Stromal cell of bone marrow (primary cell): ENCODE results near the gene KCND2.

ENCODE experiments used
- DNase-seq: peaks from one replicate; pipeline ENCODE4 v3.0.0-alpha.2; 2012; ENCODE audit warnings: low read depth

The KCND2 gene

DNA sequence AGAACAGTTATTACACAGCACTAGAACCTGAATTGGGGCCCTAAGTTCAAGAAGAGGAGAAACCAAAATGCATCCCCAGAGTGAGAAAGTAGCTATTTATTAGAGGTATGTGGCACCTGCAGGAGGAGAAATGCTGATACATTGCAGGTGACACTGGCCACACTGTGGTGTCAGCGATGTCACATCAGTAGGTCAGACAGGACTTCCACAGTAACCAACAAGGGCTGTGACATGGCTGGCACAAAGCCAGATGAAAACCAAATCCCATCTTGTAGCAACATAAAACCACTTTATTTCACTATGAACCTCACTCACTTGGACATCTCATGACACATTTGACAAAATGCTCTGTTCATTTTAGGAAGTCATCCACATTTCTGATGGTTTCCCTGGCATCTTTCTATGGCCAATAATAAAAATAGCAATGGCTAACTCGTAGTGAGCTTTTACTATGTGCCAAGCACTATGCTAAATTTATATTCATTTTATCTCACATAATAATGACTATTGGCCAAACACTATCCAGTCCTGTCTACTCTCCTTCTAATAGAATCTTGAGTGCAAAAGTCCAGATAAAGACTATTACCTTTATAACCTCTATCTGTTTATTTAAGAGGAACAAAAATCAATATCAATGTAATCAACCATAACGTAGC is 430.7 kb downstream of the KCND2 start:
- no peak for DNase-seq

DNA sequence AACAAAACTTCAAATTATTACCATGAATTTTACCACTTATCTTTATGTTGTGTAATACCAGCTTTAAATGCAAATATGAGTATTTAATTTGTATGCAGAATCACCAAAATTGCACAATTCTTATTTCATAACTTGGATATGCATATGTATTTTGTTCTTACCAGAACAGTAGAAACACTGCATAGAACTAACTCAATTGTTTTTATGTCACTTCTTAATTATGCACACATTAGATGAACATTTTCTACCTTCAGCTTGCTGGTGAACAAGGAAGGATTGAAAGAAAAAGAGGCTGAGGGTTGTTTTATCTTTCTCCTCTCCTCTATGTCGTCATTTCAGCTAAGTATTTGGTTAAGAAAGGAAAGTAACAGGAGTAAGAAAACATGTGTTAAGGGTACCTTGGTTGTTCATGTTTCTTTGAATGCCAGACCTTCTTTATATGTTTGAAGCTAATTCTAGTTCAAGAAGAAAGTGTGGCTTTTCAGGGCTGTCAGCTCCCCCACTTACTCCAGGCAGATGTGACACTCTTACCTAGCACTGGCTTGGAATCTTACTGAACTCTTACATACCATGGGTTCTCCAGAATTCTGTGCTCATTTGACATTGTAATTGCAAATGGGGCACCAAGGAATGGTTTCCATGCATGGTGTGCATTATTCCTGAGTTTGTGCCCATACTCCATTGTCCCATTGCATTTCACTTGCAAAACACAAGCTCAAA is 436.4 kb downstream of the KCND2 start:
- DNase-seq: no peak

DNA sequence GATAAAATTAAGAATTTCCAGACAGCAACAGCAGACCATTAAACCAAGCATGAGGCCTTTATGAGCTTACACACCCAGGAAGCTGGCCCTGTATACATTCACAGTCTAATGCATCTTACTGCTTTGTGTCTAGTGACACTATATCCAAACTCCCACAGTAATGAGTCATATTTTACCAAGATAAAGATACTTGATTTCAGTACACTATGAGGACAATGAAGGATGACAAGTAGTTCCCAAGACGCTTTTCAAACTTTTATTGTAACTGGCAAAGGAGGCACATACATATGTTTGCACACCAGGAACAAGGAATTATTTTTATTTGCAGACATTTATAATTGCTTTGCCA is 437.0 kb downstream of the KCND2 start:
- no peak for DNase-seq

DNA sequence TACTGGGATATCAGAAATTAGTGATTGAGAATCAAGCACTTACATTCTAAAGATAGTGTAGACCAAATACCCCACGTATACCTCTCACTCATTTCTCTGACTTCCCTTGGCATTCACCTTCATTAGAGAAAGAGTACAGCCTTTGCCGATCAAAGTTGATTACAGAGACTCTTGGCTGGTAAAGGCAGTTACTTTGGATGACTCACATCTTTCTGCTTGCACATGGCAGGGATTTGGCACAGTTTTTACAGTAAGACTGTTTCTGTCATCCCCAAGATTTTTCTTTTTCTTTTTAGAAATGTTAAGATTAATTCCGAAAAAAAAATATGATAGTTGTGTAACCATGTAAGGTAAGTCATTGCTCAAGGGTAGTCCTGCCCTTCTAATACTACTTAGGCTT is 442.0 kb downstream of the KCND2 start:
- no peak for DNase-seq

DNA sequence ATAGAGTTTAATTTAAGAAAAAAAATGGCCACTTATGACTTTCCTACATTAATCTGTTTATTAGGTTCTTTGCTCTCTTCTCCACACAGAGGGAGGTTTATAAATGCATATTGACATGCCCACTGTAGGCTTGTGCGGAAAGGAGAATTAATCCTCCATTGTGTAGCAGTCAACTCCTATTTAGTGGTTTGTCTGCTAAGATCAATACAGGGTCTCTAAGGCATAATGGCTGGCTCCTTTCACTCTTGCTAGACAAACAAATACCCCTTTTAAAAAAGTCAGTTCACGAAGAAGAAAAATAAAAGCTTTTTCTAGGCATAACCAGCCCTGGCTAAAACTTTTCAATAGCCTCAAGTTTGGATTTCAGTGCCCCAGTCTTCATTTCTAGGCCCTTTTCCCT is 443.3 kb downstream of the KCND2 start:
- DNase-seq: no peak

DNA sequence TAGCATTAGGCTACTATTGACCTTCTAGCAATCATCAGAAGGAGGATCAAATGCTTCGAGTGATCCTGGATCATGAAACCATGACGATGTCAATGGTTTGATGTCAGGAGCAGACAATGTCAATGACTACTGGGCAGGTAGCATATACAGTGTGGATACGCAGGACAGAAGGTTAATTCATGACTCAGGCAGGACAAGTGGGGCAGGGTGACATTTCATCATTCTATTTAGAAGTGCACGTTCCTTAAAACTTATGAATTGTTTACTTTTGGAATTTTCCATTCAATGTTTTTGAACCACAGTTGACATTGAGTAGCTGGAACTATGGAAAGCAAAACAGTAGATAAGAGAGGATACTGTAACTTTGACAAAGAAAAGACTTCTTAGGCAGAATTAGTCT is 444.2 kb downstream of the KCND2 start:
- no peak for DNase-seq

DNA sequence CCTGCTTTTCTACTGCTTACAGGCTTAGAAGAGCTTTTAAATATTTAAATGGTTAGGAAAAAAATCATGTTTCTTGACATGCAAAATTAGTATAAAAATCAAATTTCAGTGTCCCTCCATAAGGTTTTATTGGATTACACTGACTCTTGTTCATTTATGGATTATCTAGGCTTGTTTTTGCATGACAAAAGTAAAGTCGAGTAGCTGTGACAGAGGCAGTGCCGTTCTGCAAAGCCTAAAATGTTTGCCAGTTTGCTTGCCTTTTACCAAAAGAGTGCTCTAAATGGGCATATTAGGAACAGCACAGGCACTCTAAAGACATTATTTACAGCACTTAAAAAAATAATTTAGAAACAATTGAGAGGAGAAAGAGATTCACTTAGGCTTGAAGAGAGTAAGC is 445.4 kb downstream of the KCND2 start:
- no peak for DNase-seq

DNA sequence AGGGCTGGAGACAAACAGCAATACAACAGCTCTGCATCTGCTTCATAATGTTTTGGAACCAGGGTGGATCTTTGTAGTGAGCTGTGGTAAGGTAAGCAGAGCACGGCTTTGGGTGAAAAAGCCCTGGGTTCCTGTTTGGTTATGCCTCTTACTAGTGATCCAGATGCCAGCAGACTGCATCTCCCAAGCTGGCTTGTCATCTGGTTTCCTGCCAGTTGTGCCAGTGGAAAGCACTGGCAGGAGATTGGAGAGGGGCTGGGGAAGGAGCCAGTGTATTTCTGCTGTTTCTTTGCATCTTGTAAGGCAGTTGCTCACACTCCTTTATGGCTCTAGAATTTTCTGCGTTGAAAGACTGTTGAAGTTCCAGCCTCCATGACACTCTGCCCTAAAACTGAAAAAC is 447.3 kb downstream of the KCND2 start:
- no peak for DNase-seq

DNA sequence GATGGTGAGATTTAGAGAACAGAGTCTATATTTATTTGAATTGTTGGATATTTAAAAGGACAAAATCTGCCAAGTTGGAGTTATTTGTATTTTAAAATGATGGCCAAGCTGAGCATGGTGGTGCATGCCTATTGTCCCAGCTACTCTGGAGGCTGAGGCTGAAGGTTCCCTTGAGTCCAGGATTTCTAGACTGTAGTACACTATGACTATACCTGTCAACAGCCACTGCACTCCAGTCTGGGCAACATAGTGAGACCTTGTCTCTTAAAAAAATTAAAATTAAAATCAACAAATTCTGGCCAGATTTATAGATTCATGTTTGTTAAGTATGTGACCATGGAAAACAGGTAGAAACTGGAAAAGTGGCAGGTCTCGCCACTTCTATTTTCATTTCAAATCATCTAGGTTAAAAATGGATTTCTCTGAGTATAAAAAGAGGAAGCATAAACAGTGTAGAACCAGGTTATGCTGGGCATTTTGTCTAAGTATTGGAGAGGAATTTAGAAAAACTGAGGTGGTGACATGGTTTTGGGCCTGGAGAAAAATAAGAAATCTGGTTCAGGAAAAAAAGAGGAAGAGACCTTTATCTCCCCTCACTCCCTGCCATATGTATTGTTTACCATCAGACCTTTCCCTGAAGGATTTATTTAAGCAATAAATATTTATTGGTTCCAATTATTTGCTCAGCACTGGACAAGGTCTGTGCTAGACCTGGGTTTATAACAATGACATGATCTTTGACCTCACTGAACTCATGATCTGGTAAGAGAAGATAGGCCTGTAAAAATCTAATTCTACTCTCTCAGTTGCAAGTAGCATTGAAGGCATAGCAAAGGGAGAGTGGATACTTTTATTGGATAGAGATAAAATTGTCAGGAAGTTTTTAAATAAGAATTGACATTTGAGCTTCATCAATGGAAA is 450.8 kb downstream of the KCND2 start:
- DNase-seq: no peak

DNA sequence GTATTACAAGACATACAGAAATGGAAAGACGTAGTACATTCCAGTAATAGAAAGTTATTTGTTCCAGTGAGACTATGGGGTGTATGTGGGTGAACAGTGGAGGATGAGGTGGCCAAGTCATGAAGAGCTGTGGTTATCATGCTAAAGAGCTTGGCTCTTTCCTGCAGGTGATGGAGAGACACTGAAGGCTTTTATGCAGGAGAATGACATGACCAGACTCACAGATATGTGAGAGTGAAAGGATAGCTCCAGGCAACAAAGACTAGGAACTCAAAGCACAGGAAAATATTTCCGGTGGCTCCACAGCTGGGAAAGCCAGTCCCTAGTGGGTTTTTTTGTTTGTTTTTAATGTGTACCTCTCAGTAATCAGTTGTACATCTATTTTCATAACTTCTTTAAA is 451.5 kb downstream of the KCND2 start:
- no peak for DNase-seq

DNA sequence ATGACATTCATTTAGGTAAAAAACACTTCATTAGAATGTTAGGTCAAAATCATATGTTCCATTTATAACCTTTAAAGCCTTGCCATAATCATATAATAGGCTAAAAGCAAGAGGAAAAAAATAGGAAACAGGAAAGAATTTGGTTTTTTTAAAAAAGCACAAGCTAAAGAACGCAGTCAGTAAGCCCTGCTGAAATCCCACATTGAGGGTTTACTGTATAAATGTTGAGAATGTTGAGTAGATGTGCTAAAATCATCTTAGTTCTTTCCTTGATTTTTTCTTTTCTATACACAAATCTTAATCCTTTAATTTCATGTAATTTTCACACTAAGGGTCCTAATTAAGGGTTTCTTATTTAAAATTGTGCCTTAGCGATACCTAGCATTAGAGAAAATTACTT is 452.0 kb downstream of the KCND2 start:
- DNase-seq: no peak

DNA sequence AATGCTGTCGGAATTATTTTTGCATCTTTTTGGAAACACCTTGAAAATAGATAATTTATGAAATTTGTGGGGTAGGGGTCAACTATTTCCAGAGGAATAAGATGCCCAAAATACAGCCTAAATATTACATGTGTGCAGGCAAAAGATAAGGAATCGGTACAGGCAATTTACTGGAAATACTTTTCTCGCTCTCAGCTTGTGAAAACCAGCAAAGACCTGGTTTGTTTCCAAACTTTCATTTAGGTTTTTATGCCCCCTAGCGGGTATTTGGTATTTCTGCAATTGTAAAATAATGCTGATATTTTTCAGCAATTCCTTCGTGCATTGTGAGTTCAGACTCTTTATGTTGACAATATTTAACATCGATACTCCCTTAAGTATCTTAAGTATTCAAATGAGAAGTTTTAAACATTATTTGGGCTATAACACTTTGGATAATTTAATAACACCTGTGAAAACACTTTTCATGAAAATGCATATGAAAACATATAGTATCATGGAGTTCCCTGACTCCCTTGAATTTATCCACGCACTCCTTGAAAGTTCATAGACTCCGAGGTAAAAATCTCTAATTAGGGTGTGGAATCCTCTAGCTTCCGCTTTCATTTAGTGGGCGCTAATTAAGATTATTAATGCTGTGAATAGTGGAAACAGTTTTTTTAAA is 452.5 kb downstream of the KCND2 start:
- DNase-seq: peak; percentile 28

DNA sequence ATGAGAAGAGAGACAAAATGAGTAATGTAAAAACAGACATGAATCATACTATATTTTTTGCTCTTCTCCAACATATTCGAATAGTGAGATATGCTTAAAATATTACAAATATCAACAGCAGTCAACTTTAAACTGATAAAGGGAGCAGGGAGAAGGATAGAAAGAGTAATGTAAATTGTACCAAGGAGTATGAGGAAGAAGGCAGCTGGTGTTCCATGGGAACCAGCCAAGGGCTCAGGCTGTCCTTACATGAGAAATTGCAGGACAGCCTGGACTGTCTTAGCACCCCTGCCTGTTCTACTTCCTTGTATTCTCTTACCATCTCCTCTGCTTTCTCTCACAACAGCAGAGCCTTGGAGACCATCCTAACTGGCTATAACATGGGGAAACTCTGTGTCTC is 456.3 kb downstream of the KCND2 start:
- no peak for DNase-seq

DNA sequence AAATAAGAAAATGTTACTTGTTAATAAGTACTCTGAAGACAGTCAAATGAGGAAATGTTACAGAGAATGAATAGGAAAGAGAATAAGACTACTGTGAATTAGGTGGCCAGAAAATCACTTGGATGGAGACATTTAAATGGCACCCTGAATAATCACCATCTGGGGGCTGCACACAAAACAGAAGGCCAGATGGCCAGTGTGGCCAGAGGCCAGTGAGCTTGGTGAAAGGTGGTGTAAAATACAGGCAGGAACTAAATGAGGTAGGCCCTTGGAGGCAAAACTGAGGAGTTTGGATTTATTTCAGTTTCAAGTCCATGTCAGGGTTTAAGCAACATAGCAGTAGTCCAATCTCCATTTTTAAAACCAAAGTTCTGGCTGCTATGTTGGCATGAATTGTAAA is 458.3 kb downstream of the KCND2 start:
- DNase-seq: no peak

DNA sequence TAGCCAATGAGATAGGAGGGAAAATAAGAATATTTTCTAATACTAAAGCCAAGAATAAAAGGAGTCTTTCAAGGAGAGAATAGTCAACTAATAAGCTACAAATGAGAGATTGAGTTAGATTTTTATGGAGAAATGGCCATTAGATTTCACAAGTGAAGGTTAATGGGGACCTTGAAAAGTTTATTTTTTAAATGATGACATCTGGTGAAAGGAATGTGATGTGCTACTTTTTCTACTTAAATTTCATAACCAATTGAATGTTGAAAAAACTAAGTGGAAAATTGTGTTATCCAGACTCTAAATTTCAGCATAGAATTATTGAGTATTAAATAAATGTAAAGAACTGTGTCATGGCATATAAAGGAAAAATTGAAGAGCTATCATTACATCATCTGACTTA is 459.3 kb downstream of the KCND2 start:
- no peak for DNase-seq

DNA sequence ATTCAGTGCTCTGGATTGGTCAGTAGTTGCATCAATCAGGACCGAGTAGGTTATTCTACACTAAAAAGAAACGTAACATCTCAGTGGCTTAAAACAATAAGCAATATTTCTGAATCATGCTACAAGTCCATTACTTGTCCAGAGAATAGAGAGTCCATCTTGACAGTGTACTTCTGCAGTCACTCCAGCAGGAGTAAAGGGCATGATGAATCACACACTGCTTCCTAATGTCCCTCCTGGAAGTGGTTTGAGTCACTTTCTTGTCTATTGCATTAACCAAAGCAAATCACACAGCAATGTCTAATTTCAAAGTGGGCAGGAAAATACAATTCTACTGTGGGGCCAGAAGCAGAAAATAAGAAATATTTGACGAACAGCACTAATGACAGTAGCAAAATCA is 460.2 kb downstream of the KCND2 start:
- DNase-seq: peak; percentile 63

DNA sequence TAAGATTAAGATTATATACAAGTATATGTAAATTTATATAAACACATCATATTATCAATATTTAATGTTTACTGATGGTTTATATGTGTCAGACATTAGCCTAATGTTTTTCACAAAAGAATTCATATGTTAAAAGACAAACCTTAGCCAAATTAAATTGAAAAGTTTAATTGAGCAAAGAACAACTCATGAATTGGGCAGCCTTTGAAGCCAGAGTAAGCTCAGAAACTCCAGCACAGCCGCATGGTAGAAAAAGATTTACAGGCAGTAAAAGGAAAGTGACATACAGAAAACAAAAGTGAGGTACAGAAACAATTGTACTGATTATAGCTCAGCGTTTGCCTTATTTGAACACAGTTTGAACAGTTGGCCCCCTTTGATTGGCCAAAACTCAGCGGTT is 460.9 kb downstream of the KCND2 start:
- no peak for DNase-seq

DNA sequence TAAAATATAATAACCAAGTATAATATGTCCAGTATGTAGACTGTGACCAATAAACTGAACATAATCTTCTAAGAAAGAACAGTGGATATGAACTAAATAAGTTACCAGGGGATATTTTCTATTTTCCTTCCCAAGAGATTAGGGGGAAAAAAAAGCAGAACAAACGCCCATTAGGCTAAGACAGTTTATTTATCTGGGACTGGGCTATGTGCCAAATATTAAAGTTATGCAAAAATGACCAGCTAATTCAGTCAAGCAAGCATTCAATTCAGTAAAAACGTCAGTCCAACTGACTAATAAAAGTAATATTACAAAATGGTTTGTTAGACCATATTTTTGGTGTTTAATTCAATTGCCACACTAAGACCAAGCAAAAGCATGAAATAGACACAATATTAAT is 462.8 kb downstream of the KCND2 start:
- no peak for DNase-seq

DNA sequence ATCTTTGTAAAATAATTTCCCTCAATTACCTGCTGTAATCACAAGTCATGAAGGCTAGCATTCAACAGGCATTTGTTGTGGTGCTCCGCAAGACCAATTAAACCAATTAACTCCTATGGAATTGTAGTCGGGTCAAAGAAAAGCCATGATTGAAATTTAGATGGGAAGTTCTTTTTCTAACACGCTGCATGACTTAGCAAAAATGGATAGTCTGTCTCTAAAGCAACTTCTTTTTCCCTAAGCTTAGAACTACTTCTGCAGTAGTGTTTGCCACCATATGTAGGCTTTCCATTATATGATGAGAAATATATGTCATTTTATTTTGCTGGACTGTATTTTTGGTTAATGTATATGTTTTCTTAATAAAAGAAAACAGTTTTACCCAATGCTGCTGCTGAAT is 465.8 kb downstream of the KCND2 start:
- no peak for DNase-seq

DNA sequence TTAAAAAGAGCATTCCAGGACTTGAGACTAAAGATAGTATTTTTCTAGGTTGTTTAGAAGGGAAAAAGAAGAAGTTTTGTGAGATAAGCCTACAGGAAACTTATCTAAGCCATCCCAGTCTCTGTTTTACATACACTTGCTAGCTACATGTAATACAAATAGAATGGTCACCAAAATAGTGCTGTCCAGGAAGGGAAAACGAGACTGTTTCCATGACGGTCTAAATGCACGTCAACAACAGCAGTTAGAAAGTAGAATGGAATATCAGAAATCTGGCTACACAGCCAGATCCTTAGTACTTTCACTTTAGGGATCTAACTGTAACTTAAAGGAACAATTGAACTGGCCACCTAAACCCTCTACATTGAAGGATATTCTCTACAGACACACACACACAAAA is 467.4 kb downstream of the KCND2 start:
- DNase-seq: peak; percentile 47

DNA sequence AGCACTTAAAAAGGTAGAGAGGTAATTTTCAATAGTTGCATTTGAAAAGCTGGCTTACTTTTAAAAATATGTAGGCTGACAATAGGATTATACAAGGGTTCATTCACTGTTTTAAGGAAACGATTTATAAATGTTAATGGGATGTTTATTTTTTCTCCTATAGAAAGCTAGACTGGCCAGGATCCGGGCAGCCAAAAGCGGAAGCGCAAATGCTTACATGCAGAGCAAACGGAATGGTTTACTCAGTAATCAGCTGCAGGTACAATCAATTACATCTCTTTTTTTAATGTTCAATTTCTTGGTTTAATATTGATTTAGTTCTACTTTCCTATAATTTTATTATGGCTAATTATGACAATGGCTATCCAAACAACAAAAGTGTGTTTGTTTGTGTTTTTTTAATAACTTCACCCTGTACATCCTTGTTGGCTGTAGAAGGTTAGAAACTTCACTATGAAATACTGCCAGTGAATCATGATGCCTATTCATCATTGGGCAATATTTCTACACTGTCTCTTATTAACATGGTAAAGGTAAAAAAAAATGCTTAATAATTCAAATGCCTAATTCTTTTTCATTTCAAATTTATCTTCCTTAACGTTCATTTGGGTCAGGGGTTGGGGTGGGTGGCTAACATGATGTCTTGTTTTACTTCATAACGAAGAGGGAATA is 468.5 kb downstream of the KCND2 start:
- DNase-seq: no peak

DNA sequence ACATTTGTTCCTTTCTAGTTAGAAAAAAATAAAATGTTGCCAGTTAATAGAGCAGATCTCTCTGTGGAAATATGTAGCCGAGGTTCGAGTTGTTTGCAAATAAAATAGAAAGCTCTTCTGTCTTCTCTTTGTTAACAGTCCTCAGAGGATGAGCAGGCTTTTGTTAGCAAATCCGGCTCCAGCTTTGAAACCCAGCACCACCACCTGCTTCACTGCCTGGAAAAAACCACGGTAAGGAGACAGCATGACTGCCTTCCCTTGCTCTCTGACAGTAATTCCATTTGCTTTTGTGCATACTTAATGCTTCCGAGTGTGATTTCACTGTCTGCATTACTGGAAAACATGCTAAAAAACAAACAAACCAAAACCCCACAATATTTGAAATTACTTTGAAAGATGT is 469.4 kb downstream of the KCND2 start:
- no peak for DNase-seq
